Uterus (tissue), 2 donors: ENCODE data around the gene DPP9.

Source experiments
- POLR2A ChIP-seq, 2 donors: fragments of 450-650 bp; IDR thresholded peaks; one replicate each; pipeline ENCODE4 v1.6.1; 2016; ENCODE audit warnings: antibody characterized with exemption in 2 of 2, mild to moderate bottlenecking in 1 of 2, moderate library complexity in 1 of 2
- TF ChIP-seq, protein P1 (sequence below), 4 experiments: fragments of 200-600 bp in 2 of 4; fragments of 450-650 bp in 2 of 4; sonication (generic) in 2 of 4; IDR thresholded peaks; one replicate each; pipeline ENCODE4 v1.5.1; 2016 to 2019; ENCODE audit warnings: antibody characterized with exemption in 4 of 4, mild to moderate bottlenecking in 2 of 4, moderate library complexity in 1 of 4

DNA sequence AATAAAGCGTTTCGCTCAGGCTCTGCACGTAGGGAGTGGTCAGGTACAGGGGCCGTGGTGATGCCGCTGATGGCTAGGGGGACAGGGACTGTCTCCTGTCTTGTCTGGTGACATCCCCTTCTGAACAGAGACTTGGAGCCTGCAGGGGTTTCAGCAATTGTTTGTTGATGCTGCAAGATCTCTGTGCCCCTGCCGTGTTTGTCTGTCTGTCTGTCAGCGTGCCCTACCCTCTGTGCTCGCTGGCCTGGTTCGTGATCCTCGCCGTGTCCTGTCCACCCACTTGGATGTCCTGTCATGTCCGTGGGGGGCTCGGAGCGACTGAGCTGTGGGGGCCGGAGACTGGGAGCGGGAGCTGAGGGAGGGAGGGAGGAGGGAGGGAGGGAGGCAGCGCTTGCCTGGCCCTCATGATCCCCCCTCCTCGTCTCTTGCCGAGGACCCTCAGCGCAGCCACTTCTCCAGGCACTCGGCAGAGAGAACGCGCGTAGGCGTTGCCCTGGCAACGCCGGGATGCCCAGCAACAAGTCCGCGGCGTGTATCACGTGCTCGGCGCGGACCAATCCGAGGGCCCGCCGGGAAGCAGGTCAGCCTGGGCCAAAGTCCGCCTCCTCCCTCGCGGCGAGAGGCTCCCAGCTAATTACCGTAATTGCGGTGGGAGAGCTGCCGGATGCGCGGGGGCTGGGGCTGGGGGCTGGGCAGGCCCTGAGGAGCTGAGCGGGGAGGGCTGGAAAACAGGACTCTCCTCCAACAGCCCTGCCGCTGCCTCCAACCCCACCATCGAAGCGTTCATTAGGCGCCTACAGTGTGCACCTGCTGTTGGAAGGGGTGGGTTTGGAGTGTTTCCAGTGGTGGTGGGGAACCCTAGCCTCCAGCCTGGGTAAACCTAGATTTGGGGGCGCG is 36.0 kb upstream of the DPP9 start:
- TF ChIP-seq, protein P1, sequence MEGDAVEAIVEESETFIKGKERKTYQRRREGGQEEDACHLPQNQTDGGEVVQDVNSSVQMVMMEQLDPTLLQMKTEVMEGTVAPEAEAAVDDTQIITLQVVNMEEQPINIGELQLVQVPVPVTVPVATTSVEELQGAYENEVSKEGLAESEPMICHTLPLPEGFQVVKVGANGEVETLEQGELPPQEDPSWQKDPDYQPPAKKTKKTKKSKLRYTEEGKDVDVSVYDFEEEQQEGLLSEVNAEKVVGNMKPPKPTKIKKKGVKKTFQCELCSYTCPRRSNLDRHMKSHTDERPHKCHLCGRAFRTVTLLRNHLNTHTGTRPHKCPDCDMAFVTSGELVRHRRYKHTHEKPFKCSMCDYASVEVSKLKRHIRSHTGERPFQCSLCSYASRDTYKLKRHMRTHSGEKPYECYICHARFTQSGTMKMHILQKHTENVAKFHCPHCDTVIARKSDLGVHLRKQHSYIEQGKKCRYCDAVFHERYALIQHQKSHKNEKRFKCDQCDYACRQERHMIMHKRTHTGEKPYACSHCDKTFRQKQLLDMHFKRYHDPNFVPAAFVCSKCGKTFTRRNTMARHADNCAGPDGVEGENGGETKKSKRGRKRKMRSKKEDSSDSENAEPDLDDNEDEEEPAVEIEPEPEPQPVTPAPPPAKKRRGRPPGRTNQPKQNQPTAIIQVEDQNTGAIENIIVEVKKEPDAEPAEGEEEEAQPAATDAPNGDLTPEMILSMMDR (IDR thresholded peaks at IDR 0.05) = no peak
- no peak for TF ChIP-seq POLR2A (IDR thresholded peaks at IDR 0.05)
